Memory B cell (primary cell): ENCODE data around the gene NDUFAF8.
A peak's percentile ranks its signal among the peaks of the same experiment; 100 is the strongest.

Source experiments
- ATAC-seq: fragments of 150-1000 bp; cut with Tn5 transposase; 2 replicates; pipeline ENCODE4 v1.10.0; 2021; ENCODE audit warnings: low read depth, mild to moderate bottlenecking, moderate library complexity
- DNase-seq, 2 donors: peaks; one replicate each; pipeline ENCODE4 v3.0.0; 2022; ENCODE audit warnings: low spot score in 2 of 2
- H3K27ac Mint-ChIP-seq: one replicate; pipeline ENCODE4 v1.8.0; 2022; ENCODE audit warnings: mild to moderate bottlenecking, moderate library complexity, mixed read lengths
- H3K27me3 Mint-ChIP-seq: one replicate; pipeline ENCODE4 v1.8.0; 2022; ENCODE audit warnings: mixed read lengths
- H3K36me3 Mint-ChIP-seq: one replicate; pipeline ENCODE4 v1.8.0; 2022; ENCODE audit warnings: mild to moderate bottlenecking, mixed read lengths
- H3K4me1 Mint-ChIP-seq: one replicate; pipeline ENCODE4 v1.8.0; 2022; ENCODE audit warnings: mixed read lengths
- H3K4me3 Mint-ChIP-seq: one replicate; pipeline ENCODE4 v1.8.0; 2022; ENCODE audit warnings: mild to moderate bottlenecking, moderate library complexity, mixed read lengths
- H3K9me3 Mint-ChIP-seq: one replicate; pipeline ENCODE4 v1.8.0; 2022; ENCODE audit warnings: mixed read lengths

NDUFAF8 gene

GRCh38 chr17:81238815-81239713 is at the start of gene NDUFAF8, which contains the start of gene TEPSIN:
Gene NDUFAF8, plus strand, starts transcription at chr17:81239318. Its CDS starts 46 bp downstream, at chr17:81239364.
Gene TEPSIN, minus strand, starts transcription at chr17:81239055. Its CDS starts 22 bp downstream, at chr17:81239033.
- Mint-ChIP-seq H3K36me3 (peaks cover 9% of the 10 kb centered on the region), H3K9me3 (no peaks in the 10 kb centered on the region), H3K4me3 (peak within 1 kb of the TSS; percentile 89), H3K4me1 (peaks cover 29% of the 10 kb centered on the region), H3K27me3 (no peaks in the 10 kb centered on the region), H3K27ac (peak within 1 kb of the TSS; percentile 89)
- DNase-seq: peak; percentile 84 to 93
- ATAC-seq: peak; percentile 91

- Mint-ChIP-seq H3K27ac (no peak overlapping the region), H3K27me3 (no peaks in the 10 kb centered on the region), H3K9me3 (no peaks in the 10 kb centered on the region), H3K4me1 (no peaks in the 10 kb centered on the region), H3K36me3 (peaks cover 3% of the 10 kb centered on the region), H3K4me3 (no peak overlapping the region)
- DNase-seq: no peak
- no peak for ATAC-seq
These were observed 49.2 kb upstream of the NDUFAF8 start for GRCh38 chr17:81189670-81190530.

GRCh38 chr17:81190591-81190990 is 48.5 kb upstream of the NDUFAF8 start:
- H3K9me3 Mint-ChIP-seq: no peaks in the 10 kb centered on the region
- no peak overlapping the region for H3K4me3 Mint-ChIP-seq
- DNase-seq: no peak
- no peaks in the 10 kb centered on the region for H3K4me1 Mint-ChIP-seq
- no peak overlapping the region for H3K27ac Mint-ChIP-seq
- H3K27me3 Mint-ChIP-seq: no peaks in the 10 kb centered on the region
- H3K36me3 Mint-ChIP-seq: peaks cover 3% of the 10 kb centered on the region
- ATAC-seq: no peak

GRCh38 chr17:81191116-81191515 is 48.0 kb upstream of the NDUFAF8 start:
- peaks cover 3% of the 10 kb centered on the region for H3K36me3 Mint-ChIP-seq
- no peak for DNase-seq
- H3K4me1 Mint-ChIP-seq: no peaks in the 10 kb centered on the region
- no peaks in the 10 kb centered on the region for H3K9me3 Mint-ChIP-seq
- H3K27me3 Mint-ChIP-seq: no peaks in the 10 kb centered on the region
- no peak for ATAC-seq
- H3K4me3 Mint-ChIP-seq: no peak overlapping the region
- H3K27ac Mint-ChIP-seq: no peak overlapping the region

- Mint-ChIP-seq H3K27me3 (no peaks in the 10 kb centered on the region), H3K4me3 (no peak overlapping the region), H3K27ac (no peak overlapping the region)
These were observed 47.5 kb upstream of the NDUFAF8 start for GRCh38 chr17:81191646-81192045.

GRCh38 chr17:81192386-81193050 is 46.6 kb upstream of the NDUFAF8 start:
- no peak for ATAC-seq

More at GRCh38 chr17:81191646-81192045, 47.5 kb upstream of the NDUFAF8 start:
- Mint-ChIP-seq H3K9me3 (no peaks in the 10 kb centered on the region), H3K4me1 (no peaks in the 10 kb centered on the region), H3K36me3 (peaks cover 3% of the 10 kb centered on the region)
- ATAC-seq: no peak
- DNase-seq: no peak

GRCh38 chr17:81193051-81193410 is 46.1 kb upstream of the NDUFAF8 start:
- ATAC-seq (no peak), DNase-seq (no peak)
- H3K36me3 Mint-ChIP-seq: peaks cover 3% of the 10 kb centered on the region
- H3K4me1 Mint-ChIP-seq: no peaks in the 10 kb centered on the region
- no peaks in the 10 kb centered on the region for H3K9me3 Mint-ChIP-seq
- no peak overlapping the region for H3K27ac Mint-ChIP-seq
- H3K27me3 Mint-ChIP-seq: no peaks in the 10 kb centered on the region
- no peak overlapping the region for H3K4me3 Mint-ChIP-seq

More at GRCh38 chr17:81192386-81193050, 46.6 kb upstream of the NDUFAF8 start:
- Mint-ChIP-seq H3K4me1 (no peaks in the 10 kb centered on the region), H3K27me3 (no peaks in the 10 kb centered on the region), H3K27ac (no peak overlapping the region), H3K9me3 (no peaks in the 10 kb centered on the region), H3K4me3 (no peak overlapping the region), H3K36me3 (peaks cover 3% of the 10 kb centered on the region)
- DNase-seq: no peak

- Mint-ChIP-seq H3K4me1 (no peaks in the 10 kb centered on the region), H3K36me3 (peaks cover 7% of the 10 kb centered on the region), H3K27me3 (no peaks in the 10 kb centered on the region), H3K27ac (no peak overlapping the region), H3K9me3 (no peaks in the 10 kb centered on the region), H3K4me3 (no peak overlapping the region)
- DNase-seq (no peak), ATAC-seq (peak; percentile 29)
These were observed 45.5 kb upstream of the NDUFAF8 start for GRCh38 chr17:81193470-81194224.

GRCh38 chr17:81194225-81194760 is 44.8 kb upstream of the NDUFAF8 start:
- Mint-ChIP-seq H3K4me3 (no peak overlapping the region), H3K27me3 (no peaks in the 10 kb centered on the region), H3K27ac (no peak overlapping the region), H3K9me3 (no peaks in the 10 kb centered on the region), H3K36me3 (peaks cover 6% of the 10 kb centered on the region), H3K4me1 (no peaks in the 10 kb centered on the region)
- ATAC-seq: no peak
- DNase-seq: no peak

GRCh38 chr17:81194941-81195901 is 43.9 kb upstream of the NDUFAF8 start:
- Mint-ChIP-seq H3K27ac (no peak overlapping the region), H3K36me3 (peaks cover 6% of the 10 kb centered on the region), H3K9me3 (no peaks in the 10 kb centered on the region), H3K4me3 (no peak overlapping the region), H3K4me1 (no peaks in the 10 kb centered on the region), H3K27me3 (no peaks in the 10 kb centered on the region)
- ATAC-seq: no peak
- DNase-seq: no peak

- ATAC-seq: no peak
- Mint-ChIP-seq H3K36me3 (peaks cover 6% of the 10 kb centered on the region), H3K4me3 (no peak overlapping the region), H3K9me3 (no peaks in the 10 kb centered on the region), H3K27me3 (no peaks in the 10 kb centered on the region), H3K4me1 (no peaks in the 10 kb centered on the region), H3K27ac (no peak overlapping the region)
- DNase-seq: no peak
These were observed 43.1 kb upstream of the NDUFAF8 start for GRCh38 chr17:81195941-81196495.
